Measurements from ENCODE around the gene KIAA1671. TPM values are rescaled to one million over a fixed set of nuclear protein-coding genes. Genes with fewer than 3 reads are reported as not detected.

Gene KIAA1671
- total RNA-seq, 1 experiment from 2014 or later = 18.6 TPM

- Histone ChIP-seq H3K9me3 (ENCODE audit: low read length) (no peaks in the 10 kb centered on the region), H3K4me2 (ENCODE audit: low read length) (peak overlapping the region; percentile 74), H3K9ac (ENCODE audit: low read length) (peak overlapping the region; percentile 76), H3K79me2 (ENCODE audit: low read length) (no peaks in the 10 kb centered on the region), H3K9me2 (replicated peaks; ENCODE audit: low read length) (no peaks in the 10 kb centered on the region), H3K27me3 (ENCODE audit: low read length) (no peaks in the 10 kb centered on the region), H4K20me1 (ENCODE audit: low read length) (no peaks in the 10 kb centered on the region), H3F3A (ENCODE audit: low read length, unreplicated experiment) (no peaks in the 10 kb centered on the region), H2AFZ (ENCODE audit: low read length) (no peak overlapping the region), H3K4me1 (ENCODE audit: insufficient read depth, low read length) (peaks cover 17% of the 10 kb centered on the region), H3K4me3 (ENCODE audit: low read length) (peak overlapping the region; percentile 23; the same call in 1 of the 2 replicates), H3K27ac (ENCODE audit: low read length) (peak overlapping the region; percentile 95), H3K36me3 (ENCODE audit: low read depth, low read length) (no peaks in the 10 kb centered on the region)
- DNase-seq (no peak), ATAC-seq (0 out of 2 replicates have a peak, but pooled peaks have one; percentile 19)
- TSS peak; percentile 34 for BruUV-seq (replicated peaks)
- ChIA-PET POLR2A (ENCODE audit: unreplicated experiment) (no interaction called here), CTCF (no interaction called here)
- intact Hi-C loops (cut with micrococcal nuclease) = no loop called here
- TF ChIP-seq EZH2 (IDR thresholded peaks at IDR 0.05; ENCODE audit: low read length, unreplicated experiment) = no peak
- TF ChIP-seq EZH2phosphoT487 (IDR thresholded peaks at IDR 0.05; ENCODE audit: borderline replicate concordance, low read length) = no peak
- no peak for TF ChIP-seq CTCF (conservative IDR thresholded peaks at IDR 0.05; ENCODE audit: low read depth, low read length)
Observed at GRCh38 chr22:25120761-25121212, 168.3 kb downstream of the KIAA1671 start.

GRCh38 chr22:25122136-25122764, 169.7 kb downstream of the KIAA1671 start:
- BruUV-seq (replicated peaks) = no TSS peak
- POLR2A ChIA-PET (ENCODE audit: unreplicated experiment) = no interaction called here

More at GRCh38 chr22:25122136-25122764, 169.7 kb downstream of the KIAA1671 start:
- CTCF ChIA-PET = no interaction called here
- Histone ChIP-seq H3K9ac (ENCODE audit: low read length) (no peak overlapping the region), H3K4me1 (ENCODE audit: insufficient read depth, low read length) (peaks cover 17% of the 10 kb centered on the region), H4K20me1 (ENCODE audit: low read length) (no peaks in the 10 kb centered on the region), H3K9me2 (replicated peaks; ENCODE audit: low read length) (no peaks in the 10 kb centered on the region), H3K27ac (ENCODE audit: low read length) (no peak overlapping the region), H2AFZ (ENCODE audit: low read length) (no peak overlapping the region), H3K27me3 (ENCODE audit: low read length) (no peaks in the 10 kb centered on the region), H3F3A (ENCODE audit: low read length, unreplicated experiment) (no peaks in the 10 kb centered on the region), H3K4me3 (ENCODE audit: low read length) (no peak overlapping the region), H3K36me3 (ENCODE audit: low read depth, low read length) (no peaks in the 10 kb centered on the region), H3K79me2 (ENCODE audit: low read length) (no peaks in the 10 kb centered on the region), H3K9me3 (ENCODE audit: low read length) (no peaks in the 10 kb centered on the region), H3K4me2 (ENCODE audit: low read length) (no peak overlapping the region)
- intact Hi-C loops (cut with micrococcal nuclease) = no loop called here
- no peak for ATAC-seq
- DNase-seq = no peak
- TF ChIP-seq CTCF (conservative IDR thresholded peaks at IDR 0.05; ENCODE audit: low read depth, low read length) = no peak
- no peak for TF ChIP-seq EZH2phosphoT487 (IDR thresholded peaks at IDR 0.05; ENCODE audit: borderline replicate concordance, low read length)
- TF ChIP-seq EZH2 (IDR thresholded peaks at IDR 0.05; ENCODE audit: low read length, unreplicated experiment) = no peak
